Measurements from ENCODE around the gene CNTN5.

DNA sequence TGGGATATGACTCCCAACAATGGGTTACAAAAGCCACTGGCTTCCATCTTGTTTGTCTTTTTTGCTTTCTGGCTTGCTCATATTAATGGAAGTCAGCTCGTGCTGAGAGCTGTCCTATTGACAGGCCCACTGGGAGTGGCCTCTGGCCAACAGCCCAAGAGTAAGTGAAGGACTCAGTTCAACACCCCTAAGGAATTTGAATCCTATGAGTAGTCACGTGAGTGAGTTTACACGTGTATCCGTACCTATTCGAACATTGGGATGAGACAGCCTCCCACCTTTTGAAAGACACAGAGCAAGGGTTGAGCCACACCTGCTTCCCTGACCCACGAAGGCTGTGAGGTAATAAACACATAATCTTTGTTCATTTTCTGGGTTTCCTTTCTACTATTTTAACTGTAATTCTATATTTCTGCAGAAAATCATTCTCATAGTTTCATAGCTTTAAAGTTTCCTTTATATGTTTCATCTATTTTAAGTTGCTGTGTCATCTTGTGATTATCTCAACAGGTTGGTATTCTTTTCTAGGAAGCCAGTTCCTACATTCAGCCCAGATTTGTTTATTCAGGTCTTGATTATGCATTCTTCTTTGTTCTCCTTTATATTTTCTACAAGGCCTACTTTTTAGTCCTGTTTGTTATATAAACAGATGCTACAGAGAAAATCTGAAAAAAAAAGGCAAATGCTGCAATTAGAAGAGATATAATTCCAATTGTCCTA is 802.3 kb downstream of the CNTN5 start:
- TF ChIP-seq, protein P1, sequence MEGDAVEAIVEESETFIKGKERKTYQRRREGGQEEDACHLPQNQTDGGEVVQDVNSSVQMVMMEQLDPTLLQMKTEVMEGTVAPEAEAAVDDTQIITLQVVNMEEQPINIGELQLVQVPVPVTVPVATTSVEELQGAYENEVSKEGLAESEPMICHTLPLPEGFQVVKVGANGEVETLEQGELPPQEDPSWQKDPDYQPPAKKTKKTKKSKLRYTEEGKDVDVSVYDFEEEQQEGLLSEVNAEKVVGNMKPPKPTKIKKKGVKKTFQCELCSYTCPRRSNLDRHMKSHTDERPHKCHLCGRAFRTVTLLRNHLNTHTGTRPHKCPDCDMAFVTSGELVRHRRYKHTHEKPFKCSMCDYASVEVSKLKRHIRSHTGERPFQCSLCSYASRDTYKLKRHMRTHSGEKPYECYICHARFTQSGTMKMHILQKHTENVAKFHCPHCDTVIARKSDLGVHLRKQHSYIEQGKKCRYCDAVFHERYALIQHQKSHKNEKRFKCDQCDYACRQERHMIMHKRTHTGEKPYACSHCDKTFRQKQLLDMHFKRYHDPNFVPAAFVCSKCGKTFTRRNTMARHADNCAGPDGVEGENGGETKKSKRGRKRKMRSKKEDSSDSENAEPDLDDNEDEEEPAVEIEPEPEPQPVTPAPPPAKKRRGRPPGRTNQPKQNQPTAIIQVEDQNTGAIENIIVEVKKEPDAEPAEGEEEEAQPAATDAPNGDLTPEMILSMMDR (IDR thresholded peaks at IDR 0.05; ENCODE audit: poor library complexity) = no peak
- TF ChIP-seq EZH2phosphoT487 (IDR thresholded peaks at IDR 0.05; ENCODE audit: low read depth, severe bottlenecking, unreplicated experiment) (no peak), EZH2 (IDR thresholded peaks at IDR 0.05; ENCODE audit: borderline replicate concordance) (no peak)

All from hepatocyte (in vitro differentiated cells).